ENCODE data around the gene STXBP3.
A peak's percentile ranks its signal among the peaks of the same experiment; 100 is the strongest.

STXBP3 gene

GRCh38 chr1:108845446-108845845 is 99.0 kb downstream of the STXBP3 start:
- DNase-seq, result no peak

- DNase-seq, result no peak
Observed at GRCh38 chr1:108845991-108846390, 99.5 kb downstream of the STXBP3 start.

GRCh38 chr1:108847494-108847893 is 101.0 kb downstream of the STXBP3 start:
- DNase-seq, result peak; percentile 85

GRCh38 chr1:108848806-108849205 is 102.3 kb downstream of the STXBP3 start:
- DNase-seq, result no peak

GRCh38 chr1:108850929-108851328 is 104.5 kb downstream of the STXBP3 start:
- no peak for DNase-seq

GRCh38 chr1:108851567-108851966 is 105.1 kb downstream of the STXBP3 start:
- DNase-seq, result no peak

GRCh38 chr1:108852221-108852975 is 105.9 kb downstream of the STXBP3 start:
- no peak for DNase-seq

- no peak for DNase-seq
Observed at GRCh38 chr1:108854221-108855019, 107.9 kb downstream of the STXBP3 start.

GRCh38 chr1:108856994-108857393 is 110.5 kb downstream of the STXBP3 start, which contains the start of gene AKNAD1:
TSS of gene AKNAD1 (minus strand) at chr1:108857094. CDS start at chr1:108852664, 4,430 bp downstream.
- no peak for DNase-seq

- DNase-seq, result no peak
Observed at GRCh38 chr1:108858230-108858950, 111.9 kb downstream of the STXBP3 start.
